ENCODE data around the gene STAMBP. TPM values are rescaled to one million over a fixed set of nuclear protein-coding genes. Genes with fewer than 3 reads are reported as not detected.

The STAMBP gene
- total and polyA plus RNA-seq, 3 donors from 2014 or later = 47.4 to 51.2 (median 49.0) TPM

GRCh38 chr2:73916666-73917065 is 87.9 kb downstream of the STAMBP start:
- intact Hi-C loops (cut with DNase I; ENCODE audit: low total_unique reads) = no loop called here
- no peak overlapping the region for H3K4me3 ChIP-seq
- no peaks in the 10 kb centered on the region for H3K4me1 ChIP-seq
- WGBS, 2 donors = 41 to 48% methylated on average over 2 of the region's 2 CpGs
- H3K27ac ChIP-seq = no peak overlapping the region
- TF ChIP-seq POLR2A (IDR thresholded peaks at IDR 0.05) (no peak), CTCF (IDR thresholded peaks at IDR 0.05) (no peak)
- no peaks in the 10 kb centered on the region for H3K9me3 ChIP-seq
- H3K36me3 ChIP-seq (ENCODE audit: low read depth, missing control alignments) = no peaks in the 10 kb centered on the region
- no peaks in the 10 kb centered on the region for H3K27me3 ChIP-seq
- no peak for DNase-seq

GRCh38 chr2:73917296-73917695 is 88.5 kb downstream of the STAMBP start:
- 43 to 48% methylated on average over 2 of the region's 2 CpGs for WGBS, 2 donors
- intact Hi-C loops (cut with DNase I; ENCODE audit: low total_unique reads) = no loop called here
- Histone ChIP-seq H3K27ac (no peak overlapping the region), H3K27me3 (no peaks in the 10 kb centered on the region), H3K9me3 (no peaks in the 10 kb centered on the region), H3K36me3 (ENCODE audit: low read depth, missing control alignments) (no peaks in the 10 kb centered on the region), H3K4me1 (no peaks in the 10 kb centered on the region), H3K4me3 (no peak overlapping the region)
- TF ChIP-seq CTCF (IDR thresholded peaks at IDR 0.05) (no peak), POLR2A (IDR thresholded peaks at IDR 0.05) (no peak)
- DNase-seq = no peak

GRCh38 chr2:73917696-73918207 is 89.0 kb downstream of the STAMBP start:
- H3K27ac ChIP-seq = no peak overlapping the region
- intact Hi-C loops (cut with DNase I; ENCODE audit: low total_unique reads) = no loop called here
- no peaks in the 10 kb centered on the region for H3K9me3 ChIP-seq
- H3K4me1 ChIP-seq = no peaks in the 10 kb centered on the region
- no peaks in the 10 kb centered on the region for H3K27me3 ChIP-seq
- H3K36me3 ChIP-seq (ENCODE audit: low read depth, missing control alignments) = no peaks in the 10 kb centered on the region
- no peak for DNase-seq
- no peak overlapping the region for H3K4me3 ChIP-seq
- TF ChIP-seq CTCF (IDR thresholded peaks at IDR 0.05) (no peak), POLR2A (IDR thresholded peaks at IDR 0.05) (no peak)
- 73 to 89% methylated on average over 4 of the region's 4 CpGs for WGBS, 2 donors

GRCh38 chr2:73918856-73919255 is 90.1 kb downstream of the STAMBP start:
- no peak for DNase-seq
- 90% methylated on average over 3 of the region's 3 CpGs for WGBS, 2 donors
- no peak overlapping the region for H3K27ac ChIP-seq

More at GRCh38 chr2:73918856-73919255, 90.1 kb downstream of the STAMBP start:
- TF ChIP-seq POLR2A (IDR thresholded peaks at IDR 0.05) = no peak
- TF ChIP-seq CTCF (IDR thresholded peaks at IDR 0.05) = no peak
- Histone ChIP-seq H3K4me1 (no peaks in the 10 kb centered on the region), H3K9me3 (no peaks in the 10 kb centered on the region), H3K27me3 (no peaks in the 10 kb centered on the region), H3K4me3 (no peak overlapping the region), H3K36me3 (ENCODE audit: low read depth, missing control alignments) (no peaks in the 10 kb centered on the region)
- intact Hi-C loops (cut with DNase I; ENCODE audit: low total_unique reads) = no loop called here
